ENCODE measurements around the gene HYLS1. TPM values are rescaled to one million over a fixed set of nuclear protein-coding genes. Genes with fewer than 3 reads are reported as not detected.
A peak's percentile ranks its signal among the peaks of the same experiment; 100 is the strongest.

The HYLS1 gene
- total RNA-seq, 2 experiments from 2014 or later: 4.6 to 5.2 TPM

DNA sequence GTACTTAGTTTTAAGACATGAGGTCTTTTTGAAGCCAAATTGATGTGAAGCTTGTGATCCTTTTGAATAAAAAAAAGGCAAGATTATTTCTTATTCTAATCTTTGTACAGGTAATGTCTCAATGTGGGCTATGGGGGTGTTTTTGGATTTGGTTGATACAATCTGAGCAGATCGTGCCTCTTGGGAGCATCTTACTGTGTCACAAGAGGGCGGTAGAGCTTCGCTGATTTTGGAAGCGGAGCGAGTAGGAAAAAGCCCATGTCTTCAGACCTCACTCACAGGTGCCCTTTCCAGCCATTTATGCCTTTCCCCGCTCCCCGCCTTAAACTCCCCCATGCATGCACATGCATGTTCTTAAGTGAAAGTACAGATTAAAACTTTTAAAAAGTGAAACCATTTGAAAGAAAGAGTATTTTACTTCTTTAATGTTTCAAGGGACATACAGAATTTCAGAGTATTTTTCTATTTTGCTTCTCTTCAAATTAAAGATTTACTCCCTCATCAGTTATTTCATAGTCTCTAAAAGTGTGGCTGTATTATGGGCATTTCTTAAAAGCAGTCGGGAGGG, 35.6 kb downstream of the HYLS1 start:
- peak; percentile 80 for ATAC-seq

GRCh38 chr11:125923633-125924032, 36.2 kb downstream of the HYLS1 start:
- Mint-ChIP-seq H3K4me1 (ENCODE audit: low read depth) (peaks cover 3% of the 10 kb centered on the region), H3K9me3 (no peaks in the 10 kb centered on the region), H3K27me3 (peaks cover 11% of the 10 kb centered on the region), H3K4me3 (no peak overlapping the region), H3K27ac (no peak overlapping the region), H3K36me3 (ENCODE audit: low read depth) (no peaks in the 10 kb centered on the region)
- ATAC-seq (no peak), DNase-seq (no peak)
- intact Hi-C loops (cut with micrococcal nuclease): loop anchor here (1.0 kb wide), 1 partner anchor 271 kb away; no protein-coding TSS in a partner anchor
- POLR2A ChIA-PET: no interaction called here
- CTCF ChIA-PET: interaction anchor here (0.8 to 5.0 kb wide), 14 partner anchors 15 to 392 kb away, joined by 3 to 36 read pairs (median 4); partner anchors contain the start of gene HYLS1
- TF ChIP-seq, protein P1, sequence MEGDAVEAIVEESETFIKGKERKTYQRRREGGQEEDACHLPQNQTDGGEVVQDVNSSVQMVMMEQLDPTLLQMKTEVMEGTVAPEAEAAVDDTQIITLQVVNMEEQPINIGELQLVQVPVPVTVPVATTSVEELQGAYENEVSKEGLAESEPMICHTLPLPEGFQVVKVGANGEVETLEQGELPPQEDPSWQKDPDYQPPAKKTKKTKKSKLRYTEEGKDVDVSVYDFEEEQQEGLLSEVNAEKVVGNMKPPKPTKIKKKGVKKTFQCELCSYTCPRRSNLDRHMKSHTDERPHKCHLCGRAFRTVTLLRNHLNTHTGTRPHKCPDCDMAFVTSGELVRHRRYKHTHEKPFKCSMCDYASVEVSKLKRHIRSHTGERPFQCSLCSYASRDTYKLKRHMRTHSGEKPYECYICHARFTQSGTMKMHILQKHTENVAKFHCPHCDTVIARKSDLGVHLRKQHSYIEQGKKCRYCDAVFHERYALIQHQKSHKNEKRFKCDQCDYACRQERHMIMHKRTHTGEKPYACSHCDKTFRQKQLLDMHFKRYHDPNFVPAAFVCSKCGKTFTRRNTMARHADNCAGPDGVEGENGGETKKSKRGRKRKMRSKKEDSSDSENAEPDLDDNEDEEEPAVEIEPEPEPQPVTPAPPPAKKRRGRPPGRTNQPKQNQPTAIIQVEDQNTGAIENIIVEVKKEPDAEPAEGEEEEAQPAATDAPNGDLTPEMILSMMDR (IDR thresholded peaks at IDR 0.05): no peak

More for the DNA sequence above, 35.6 kb downstream of the HYLS1 start:
- POLR2A ChIA-PET: no interaction called here
- peaks cover 3% of the 10 kb centered on the region for H3K4me1 Mint-ChIP-seq (ENCODE audit: low read depth)
- intact Hi-C loops (cut with micrococcal nuclease): loop anchor here (1.0 kb wide), 1 partner anchor 271 kb away; no protein-coding TSS in a partner anchor
- TF ChIP-seq, protein P1 (IDR thresholded peaks at IDR 0.05): peak; percentile 75
- H3K4me3 Mint-ChIP-seq: no peak overlapping the region
- DNase-seq: peak; percentile 78
- H3K27me3 Mint-ChIP-seq: peaks cover 11% of the 10 kb centered on the region
- CTCF ChIA-PET: interaction anchor here (0.8 to 5.0 kb wide), 13 partner anchors 16 to 392 kb away, joined by 3 to 36 read pairs (median 4); partner anchors contain the start of gene HYLS1
- no peaks in the 10 kb centered on the region for H3K36me3 Mint-ChIP-seq (ENCODE audit: low read depth)
- H3K27ac Mint-ChIP-seq: no peak overlapping the region
- no peaks in the 10 kb centered on the region for H3K9me3 Mint-ChIP-seq

DNA sequence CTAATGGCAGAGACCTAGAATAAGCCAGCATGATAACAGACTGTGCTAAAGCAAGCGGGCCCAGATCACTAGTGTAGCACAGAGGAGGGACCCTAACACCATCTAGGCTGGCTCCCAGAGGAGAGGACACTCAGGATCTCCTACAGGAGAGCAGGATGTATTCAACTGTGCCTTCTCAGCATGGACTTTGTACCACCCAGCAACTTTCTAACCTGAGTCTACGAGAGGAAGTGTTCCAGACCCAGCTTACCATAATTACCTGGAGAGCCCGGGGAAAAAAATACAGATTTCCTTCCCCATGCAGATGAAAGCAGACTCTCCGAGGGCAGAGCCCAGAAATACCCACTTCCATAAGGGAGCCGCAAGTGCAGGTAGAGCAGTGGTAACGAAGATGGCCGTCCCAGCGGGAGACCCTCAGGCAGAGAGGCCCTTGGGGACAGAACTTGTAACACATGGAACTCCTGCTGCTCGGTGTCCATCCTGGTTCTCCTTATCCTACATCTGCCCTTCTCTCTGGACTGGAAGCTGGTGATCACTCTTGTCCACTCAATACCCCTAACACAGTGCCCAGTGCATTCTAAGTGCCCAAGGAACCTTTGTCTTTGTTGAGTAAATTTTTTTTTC, 37.0 kb downstream of the HYLS1 start:
- no peaks in the 10 kb centered on the region for H3K36me3 Mint-ChIP-seq (ENCODE audit: low read depth)
- H3K27me3 Mint-ChIP-seq: peaks cover 11% of the 10 kb centered on the region
- TF ChIP-seq, protein P1 (IDR thresholded peaks at IDR 0.05): no peak
- no peak for ATAC-seq
- no peak overlapping the region for H3K27ac Mint-ChIP-seq
- no peak for DNase-seq
- CTCF ChIA-PET: interaction anchor here (0.8 to 5.0 kb wide), 4 partner anchors 37 to 282 kb away, joined by 3 to 36 read pairs (median 4); partner anchors contain the start of gene HYLS1
- no peaks in the 10 kb centered on the region for H3K9me3 Mint-ChIP-seq
- H3K4me1 Mint-ChIP-seq (ENCODE audit: low read depth): peaks cover 3% of the 10 kb centered on the region
- POLR2A ChIA-PET: no interaction called here
- no peak overlapping the region for H3K4me3 Mint-ChIP-seq
- intact Hi-C loops (cut with micrococcal nuclease): no loop called here

- ChIA-PET CTCF (interaction anchor here (0.6 to 5.0 kb wide), 3 partner anchors 268 to 313 kb away, joined by 3 to 36 read pairs (median 3); no protein-coding TSS in a partner anchor), POLR2A (no interaction called here)
- DNase-seq: no peak
- intact Hi-C loops (cut with micrococcal nuclease): no loop called here
- ATAC-seq: no peak
- no peak overlapping the region for H3K27ac Mint-ChIP-seq
- peaks cover 3% of the 10 kb centered on the region for H3K4me1 Mint-ChIP-seq (ENCODE audit: low read depth)
- TF ChIP-seq, protein P1 (IDR thresholded peaks at IDR 0.05): no peak
- H3K36me3 Mint-ChIP-seq (ENCODE audit: low read depth): no peaks in the 10 kb centered on the region
- no peaks in the 10 kb centered on the region for H3K9me3 Mint-ChIP-seq
- peaks cover 14% of the 10 kb centered on the region for H3K27me3 Mint-ChIP-seq
- H3K4me3 Mint-ChIP-seq: no peak overlapping the region
These were observed 37.8 kb downstream of the HYLS1 start for GRCh38 chr11:125925247-125925740.

DNA sequence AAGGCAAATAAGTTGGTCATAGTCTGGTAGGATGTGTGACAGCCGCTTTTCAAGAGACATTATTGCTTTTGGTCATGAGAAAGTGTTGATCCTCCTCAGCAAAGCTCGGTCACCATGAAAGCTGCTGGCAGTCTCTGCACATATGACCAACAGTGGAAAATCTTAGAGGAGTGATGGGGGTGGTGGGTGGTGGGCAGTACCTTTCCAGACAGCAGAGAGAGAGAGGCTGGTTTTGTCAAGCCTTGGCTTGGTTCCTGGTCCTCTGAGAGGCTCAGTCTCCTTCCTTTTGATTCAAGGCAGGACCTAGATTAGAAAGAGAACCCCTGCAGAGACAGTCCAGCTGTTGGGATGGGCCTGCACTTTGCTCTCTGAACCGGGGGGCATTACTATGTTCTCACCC, 38.3 kb downstream of the HYLS1 start:
- ChIA-PET POLR2A (no interaction called here), CTCF (interaction anchor here (0.6 to 5.0 kb wide), 3 partner anchors 268 to 313 kb away, joined by 3 to 36 read pairs (median 3); no protein-coding TSS in a partner anchor)
- H3K4me1 Mint-ChIP-seq (ENCODE audit: low read depth): peaks cover 3% of the 10 kb centered on the region
- ATAC-seq (no peak), DNase-seq (no peak)
- no peak overlapping the region for H3K27ac Mint-ChIP-seq
- intact Hi-C loops (cut with micrococcal nuclease): no loop called here
- TF ChIP-seq, protein P1 (IDR thresholded peaks at IDR 0.05): no peak
- H3K36me3 Mint-ChIP-seq (ENCODE audit: low read depth): no peaks in the 10 kb centered on the region
- H3K9me3 Mint-ChIP-seq: no peaks in the 10 kb centered on the region
- H3K27me3 Mint-ChIP-seq: peaks cover 11% of the 10 kb centered on the region
- H3K4me3 Mint-ChIP-seq: no peak overlapping the region
